Measurements from ENCODE around the gene CLCN4.

CLCN4 gene

GRCh38 chrX:10111364-10112148 lies 45.2 kb upstream of the CLCN4 start:
- ChIA-PET CTCF (interaction anchor here (1.1 to 13.2 kb wide), 7 partner anchors 8 to 116 kb away, joined by 3 to 305 read pairs (median 5); no protein-coding TSS in a partner anchor), POLR2A (interaction anchor here (1.0 kb wide), 1 partner anchor 8 kb away, joined by 3 read pairs; no protein-coding TSS in a partner anchor)
- DNase-seq (ENCODE audit: extremely low spot score) = peak; percentile 48
- no peak for TF ChIP-seq CTCF (IDR thresholded peaks at IDR 0.05; ENCODE audit: control extremely low read depth, extremely low read depth, low read depth, missing control alignments)

- CTCF ChIA-PET = interaction anchor here (1.1 to 13.2 kb wide), 9 partner anchors 7 to 239 kb away, joined by 3 to 305 read pairs (median 4); no protein-coding TSS in a partner anchor
- TF ChIP-seq CTCF (IDR thresholded peaks at IDR 0.05; ENCODE audit: control extremely low read depth, extremely low read depth, low read depth, missing control alignments) = no peak
- POLR2A ChIA-PET = no interaction called here
- no peak for DNase-seq (ENCODE audit: extremely low spot score)
Observed at GRCh38 chrX:10112510-10112909, 44.3 kb upstream of the CLCN4 start.

- no peak for TF ChIP-seq CTCF (IDR thresholded peaks at IDR 0.05; ENCODE audit: control extremely low read depth, extremely low read depth, low read depth, missing control alignments)
- CTCF ChIA-PET = interaction anchor here (1.9 to 13.2 kb wide), 2 partner anchors 103 to 120 kb away, joined by 6 to 305 read pairs; no protein-coding TSS in a partner anchor
- POLR2A ChIA-PET = no interaction called here
Observed at GRCh38 chrX:10115082-10115481, 41.7 kb upstream of the CLCN4 start.

GRCh38 chrX:10117301-10117700 lies 39.5 kb upstream of the CLCN4 start:
- no peak for TF ChIP-seq CTCF (IDR thresholded peaks at IDR 0.05; ENCODE audit: control extremely low read depth, extremely low read depth, low read depth, missing control alignments)
- DNase-seq (ENCODE audit: extremely low spot score) = no peak
- ChIA-PET CTCF (interaction anchor here (1.4 to 13.2 kb wide), 9 partner anchors 20 to 245 kb away, joined by 3 to 305 read pairs (median 34); no protein-coding TSS in a partner anchor), POLR2A (interaction anchor here (1.2 kb wide), 1 partner anchor 120 kb away, joined by 3 read pairs; no protein-coding TSS in a partner anchor)

More at GRCh38 chrX:10115082-10115481, 41.7 kb upstream of the CLCN4 start:
- DNase-seq (ENCODE audit: extremely low spot score) = no peak

GRCh38 chrX:10117864-10118377 lies 38.9 kb upstream of the CLCN4 start:
- CTCF ChIA-PET = interaction anchor here (0.7 to 13.2 kb wide), 22 partner anchors 7 to 245 kb away, joined by 3 to 305 read pairs (median 10); partner anchors contain the start of gene CLCN4
- TF ChIP-seq CTCF (IDR thresholded peaks at IDR 0.05; ENCODE audit: control extremely low read depth, extremely low read depth, low read depth, missing control alignments) = no peak
- no peak for DNase-seq (ENCODE audit: extremely low spot score)
- POLR2A ChIA-PET = interaction anchor here (1.2 kb wide), 1 partner anchor 121 kb away, joined by 3 read pairs; no protein-coding TSS in a partner anchor

GRCh38 chrX:10118530-10118929 lies 38.2 kb upstream of the CLCN4 start:
- DNase-seq (ENCODE audit: extremely low spot score) = no peak
- TF ChIP-seq CTCF (IDR thresholded peaks at IDR 0.05; ENCODE audit: control extremely low read depth, extremely low read depth, low read depth, missing control alignments) = no peak
- ChIA-PET CTCF (interaction anchor here (0.7 to 13.2 kb wide), 35 partner anchors 8 to 246 kb away, joined by 3 to 305 read pairs (median 9); partner anchors contain the start of gene CLCN4), POLR2A (interaction anchor here (1.2 to 1.5 kb wide), 2 partner anchors 8 to 121 kb away, joined by 3 read pairs; no protein-coding TSS in a partner anchor)

Measured in GM10248 (cell line).